ENCODE results near the gene STIM1. TPM values are rescaled to one million over a fixed set of nuclear protein-coding genes. Genes with fewer than 3 reads are reported as not detected.
A peak's percentile ranks its signal among the peaks of the same experiment; 100 is the strongest.

The STIM1 gene
- total RNA-seq, 1 donor from 2014 or later: 46.9 TPM

DNA sequence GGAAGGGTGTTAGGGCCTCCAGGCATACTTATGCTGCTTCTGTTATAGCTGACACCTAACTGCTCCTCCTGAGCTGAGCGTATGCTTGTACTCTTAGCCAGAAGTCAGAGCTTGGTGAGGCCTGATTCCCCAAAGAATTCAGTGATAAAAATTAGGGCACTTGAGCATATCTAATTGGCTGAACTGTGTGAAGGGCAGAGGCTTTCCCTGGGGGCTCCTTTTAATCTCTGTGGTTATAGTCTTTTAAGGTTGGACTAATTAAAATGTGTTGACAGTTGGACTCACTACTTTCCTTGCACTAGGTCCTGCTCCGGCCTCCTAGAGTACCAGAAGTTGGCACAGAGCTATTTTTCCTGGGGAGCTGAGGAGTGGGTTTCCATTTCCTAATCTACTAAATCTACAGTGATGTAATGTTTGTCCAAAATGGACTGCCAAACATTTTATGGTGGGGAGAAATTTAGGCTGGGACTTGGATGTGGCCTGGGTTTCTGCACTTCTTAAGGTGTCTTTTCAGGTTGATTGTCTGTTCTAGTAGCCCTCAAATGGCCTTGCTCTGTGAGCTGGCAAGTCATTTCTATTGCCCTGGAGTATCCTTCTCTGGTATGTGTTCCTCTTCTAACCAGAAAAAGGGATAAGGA, 18.4 kb downstream of the STIM1 start:
- Mint-ChIP-seq H3K27me3 (ENCODE audit: unreplicated experiment) (no peaks in the 10 kb centered on the region), H3K36me3 (ENCODE audit: unreplicated experiment) (peaks cover 2% of the 10 kb centered on the region), H3K27ac (ENCODE audit: unreplicated experiment) (no peak overlapping the region), H3K4me1 (ENCODE audit: unreplicated experiment) (no peaks in the 10 kb centered on the region), H3K9me3 (ENCODE audit: unreplicated experiment) (no peaks in the 10 kb centered on the region), H3K4me3 (ENCODE audit: unreplicated experiment) (no peak overlapping the region)
- TF ChIP-seq, protein P1, sequence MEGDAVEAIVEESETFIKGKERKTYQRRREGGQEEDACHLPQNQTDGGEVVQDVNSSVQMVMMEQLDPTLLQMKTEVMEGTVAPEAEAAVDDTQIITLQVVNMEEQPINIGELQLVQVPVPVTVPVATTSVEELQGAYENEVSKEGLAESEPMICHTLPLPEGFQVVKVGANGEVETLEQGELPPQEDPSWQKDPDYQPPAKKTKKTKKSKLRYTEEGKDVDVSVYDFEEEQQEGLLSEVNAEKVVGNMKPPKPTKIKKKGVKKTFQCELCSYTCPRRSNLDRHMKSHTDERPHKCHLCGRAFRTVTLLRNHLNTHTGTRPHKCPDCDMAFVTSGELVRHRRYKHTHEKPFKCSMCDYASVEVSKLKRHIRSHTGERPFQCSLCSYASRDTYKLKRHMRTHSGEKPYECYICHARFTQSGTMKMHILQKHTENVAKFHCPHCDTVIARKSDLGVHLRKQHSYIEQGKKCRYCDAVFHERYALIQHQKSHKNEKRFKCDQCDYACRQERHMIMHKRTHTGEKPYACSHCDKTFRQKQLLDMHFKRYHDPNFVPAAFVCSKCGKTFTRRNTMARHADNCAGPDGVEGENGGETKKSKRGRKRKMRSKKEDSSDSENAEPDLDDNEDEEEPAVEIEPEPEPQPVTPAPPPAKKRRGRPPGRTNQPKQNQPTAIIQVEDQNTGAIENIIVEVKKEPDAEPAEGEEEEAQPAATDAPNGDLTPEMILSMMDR (IDR thresholded peaks at IDR 0.05): no peak
- DNase-seq (ENCODE audit: extremely low spot score, unreplicated experiment): no peak

DNA sequence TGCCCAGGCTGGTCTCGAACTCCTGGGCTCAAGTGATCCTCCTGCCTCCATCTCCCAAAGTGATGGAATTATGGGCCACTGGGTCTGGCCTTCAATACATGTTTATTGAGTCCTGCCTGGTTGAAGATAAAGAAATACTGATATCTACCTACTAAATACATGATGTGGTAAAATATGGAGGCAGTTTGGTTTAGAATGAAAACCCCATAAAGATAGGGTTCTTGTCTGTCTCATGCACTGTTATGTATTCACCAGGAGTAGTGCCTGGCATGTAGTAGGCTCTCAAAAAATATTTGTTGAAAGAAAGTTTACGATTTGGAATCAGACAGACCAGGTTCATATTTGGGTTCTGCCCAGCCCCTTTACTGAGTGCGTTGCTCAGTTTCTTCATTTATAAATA, 21.1 kb downstream of the STIM1 start:
- TF ChIP-seq, protein P1 (IDR thresholded peaks at IDR 0.05): no peak
- H3K4me3 Mint-ChIP-seq (ENCODE audit: unreplicated experiment): no peak overlapping the region
- H3K9me3 Mint-ChIP-seq (ENCODE audit: unreplicated experiment): no peaks in the 10 kb centered on the region
- no peak for DNase-seq (ENCODE audit: extremely low spot score, unreplicated experiment)
- H3K27me3 Mint-ChIP-seq (ENCODE audit: unreplicated experiment): no peaks in the 10 kb centered on the region
- H3K4me1 Mint-ChIP-seq (ENCODE audit: unreplicated experiment): peaks cover 14% of the 10 kb centered on the region
- peaks cover 2% of the 10 kb centered on the region for H3K36me3 Mint-ChIP-seq (ENCODE audit: unreplicated experiment)
- H3K27ac Mint-ChIP-seq (ENCODE audit: unreplicated experiment): no peak overlapping the region

DNA sequence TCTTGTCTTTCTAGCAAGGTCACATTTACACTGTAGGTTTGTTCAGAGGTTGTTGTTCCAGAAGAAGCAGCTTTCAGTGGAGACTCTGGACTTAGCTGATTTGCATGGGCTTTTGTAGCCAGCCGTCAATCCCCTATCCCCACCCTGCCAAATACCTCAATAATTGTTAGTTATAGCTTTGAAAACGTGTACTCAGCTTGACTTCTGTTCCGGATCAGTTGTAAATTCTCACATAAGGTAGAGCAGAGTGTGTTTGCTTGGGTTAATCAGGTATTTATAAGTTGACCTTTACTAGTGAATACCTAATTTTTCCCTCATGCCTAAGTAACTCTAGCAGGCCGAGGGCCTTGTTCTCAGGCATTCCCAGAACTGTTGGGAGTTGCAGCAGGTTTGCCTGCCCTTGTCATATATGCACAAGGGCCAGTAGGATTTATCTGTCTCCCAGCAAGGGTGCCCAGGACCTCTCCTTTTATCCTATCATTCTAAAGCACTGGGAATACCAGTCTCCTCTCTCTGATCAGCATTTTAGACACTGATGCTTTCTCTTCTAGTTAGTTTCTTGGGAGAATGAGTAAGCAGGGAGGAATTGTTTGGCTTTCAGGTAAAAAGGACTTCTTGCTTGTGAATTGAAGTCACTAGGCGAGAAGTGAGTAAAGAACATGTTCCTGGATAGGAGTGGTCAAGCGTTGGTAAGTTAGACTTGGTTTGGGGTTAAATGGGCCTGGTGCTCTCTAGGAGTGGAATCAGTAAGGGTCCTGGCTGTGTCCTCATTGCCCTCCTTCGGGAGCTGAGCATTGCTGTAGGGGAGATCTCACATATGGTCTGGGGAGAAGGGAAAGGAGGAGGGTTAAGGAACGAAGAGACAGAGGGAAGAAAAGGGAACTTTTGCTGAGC, 22.1 kb downstream of the STIM1 start:
- Mint-ChIP-seq H3K36me3 (ENCODE audit: unreplicated experiment) (peaks cover 2% of the 10 kb centered on the region), H3K27ac (ENCODE audit: unreplicated experiment) (no peak overlapping the region), H3K9me3 (ENCODE audit: unreplicated experiment) (no peaks in the 10 kb centered on the region), H3K27me3 (ENCODE audit: unreplicated experiment) (no peaks in the 10 kb centered on the region), H3K4me3 (ENCODE audit: unreplicated experiment) (no peak overlapping the region), H3K4me1 (ENCODE audit: unreplicated experiment) (peaks cover 16% of the 10 kb centered on the region)
- TF ChIP-seq, protein P1 (IDR thresholded peaks at IDR 0.05): no peak
- no peak for DNase-seq (ENCODE audit: extremely low spot score, unreplicated experiment)

DNA sequence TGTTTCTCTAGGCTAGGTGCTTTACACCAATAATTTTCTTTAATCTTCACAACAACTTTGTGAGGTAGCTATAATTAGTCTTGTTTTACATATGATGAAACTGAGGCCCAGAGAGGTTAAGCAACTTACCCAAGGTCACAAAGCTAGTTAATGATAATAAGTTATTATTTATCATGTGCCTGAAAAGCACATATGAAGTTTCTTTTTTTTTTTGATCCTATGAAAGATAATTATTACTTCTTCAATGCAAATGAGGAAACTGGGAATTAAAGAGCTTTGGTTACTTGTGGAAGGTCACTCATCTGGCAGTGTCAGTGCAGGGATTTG, 22.8 kb downstream of the STIM1 start:
- Mint-ChIP-seq H3K4me3 (ENCODE audit: unreplicated experiment) (no peak overlapping the region), H3K9me3 (ENCODE audit: unreplicated experiment) (no peaks in the 10 kb centered on the region), H3K36me3 (ENCODE audit: unreplicated experiment) (no peaks in the 10 kb centered on the region), H3K27me3 (ENCODE audit: unreplicated experiment) (no peaks in the 10 kb centered on the region), H3K27ac (ENCODE audit: unreplicated experiment) (no peak overlapping the region), H3K4me1 (ENCODE audit: unreplicated experiment) (peaks cover 16% of the 10 kb centered on the region)
- TF ChIP-seq, protein P1 (IDR thresholded peaks at IDR 0.05): no peak
- no peak for DNase-seq (ENCODE audit: extremely low spot score, unreplicated experiment)

DNA sequence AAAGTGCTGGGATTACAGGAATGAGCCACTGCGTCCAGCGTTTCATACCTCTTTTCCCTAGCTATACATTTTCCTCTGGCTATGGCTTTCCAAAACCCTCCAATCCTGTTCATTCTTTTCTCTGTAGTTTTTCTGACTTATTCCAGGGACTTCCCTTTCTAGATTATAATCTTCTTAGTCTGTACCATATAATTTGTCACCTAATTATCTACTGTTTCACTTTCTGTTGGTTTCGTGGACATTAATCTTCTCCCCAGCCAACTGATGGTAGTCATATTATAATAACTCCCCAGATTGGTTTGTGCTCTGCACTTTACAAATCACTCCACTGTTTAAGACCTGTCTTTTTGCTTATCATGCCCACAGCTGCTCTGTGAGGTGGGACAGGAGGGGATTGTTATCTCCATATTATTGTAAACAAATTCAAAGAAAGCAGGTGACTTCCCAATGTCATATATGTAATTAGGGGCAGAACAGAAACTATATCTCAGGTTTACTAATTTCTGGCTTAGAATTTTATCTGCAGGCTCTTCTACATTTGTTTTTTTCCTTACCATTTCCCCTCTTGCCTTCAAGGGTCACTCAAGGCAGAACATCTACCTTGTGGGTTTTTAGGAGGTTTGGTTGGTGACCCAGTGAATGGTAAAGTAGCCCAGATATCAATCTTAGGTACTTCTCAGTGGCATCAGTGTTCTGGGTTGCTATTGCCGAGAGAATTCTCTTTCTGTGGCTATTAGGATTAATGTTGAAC, 23.9 kb downstream of the STIM1 start:
- Mint-ChIP-seq H3K36me3 (ENCODE audit: unreplicated experiment) (no peaks in the 10 kb centered on the region), H3K27me3 (ENCODE audit: unreplicated experiment) (no peaks in the 10 kb centered on the region), H3K4me1 (ENCODE audit: unreplicated experiment) (peaks cover 16% of the 10 kb centered on the region), H3K4me3 (ENCODE audit: unreplicated experiment) (no peak overlapping the region), H3K27ac (ENCODE audit: unreplicated experiment) (peak overlapping the region; percentile 24), H3K9me3 (ENCODE audit: unreplicated experiment) (no peaks in the 10 kb centered on the region)
- TF ChIP-seq, protein P1 (IDR thresholded peaks at IDR 0.05): no peak
- DNase-seq (ENCODE audit: extremely low spot score, unreplicated experiment): no peak
